NCI-H1436 treated with DMSO at 0.1 percent for 48 hours (cell line): ENCODE measurements around the gene SMARCB1.

Experiments
- DNase-seq: peaks from one replicate; lab custom pipeline; 2025; lab: John Stamatoyannopoulos, UW

Gene SMARCB1

GRCh38 chr22:23831781-23832180, 45.0 kb downstream of the SMARCB1 start:
- no peak for DNase-seq

GRCh38 chr22:23832226-23833016, 45.7 kb downstream of the SMARCB1 start:
- no peak for DNase-seq

- no peak for DNase-seq
Measured at GRCh38 chr22:23833017-23833751, 46.4 kb downstream of the SMARCB1 start.

DNA sequence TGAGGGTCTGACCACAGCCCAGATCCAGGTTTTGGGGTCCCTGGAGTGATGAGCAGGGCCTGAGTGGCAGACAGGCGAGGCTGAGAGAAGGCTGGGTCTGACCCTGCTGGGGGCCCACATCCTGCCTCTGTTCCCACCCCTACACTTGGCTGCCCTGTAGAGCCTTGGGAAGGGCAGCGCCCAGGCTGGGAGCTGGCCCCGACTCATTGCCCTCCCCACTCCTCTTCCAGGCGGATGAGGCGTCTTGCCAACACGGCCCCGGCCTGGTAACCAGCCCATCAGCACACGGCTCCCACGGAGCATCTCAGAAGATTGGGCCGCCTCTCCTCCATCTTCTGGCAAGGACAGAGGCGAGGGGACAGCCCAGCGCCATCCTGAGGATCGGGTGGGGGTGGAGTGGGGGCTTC, 47.1 kb downstream of the SMARCB1 start:
- DNase-seq = no peak

DNA sequence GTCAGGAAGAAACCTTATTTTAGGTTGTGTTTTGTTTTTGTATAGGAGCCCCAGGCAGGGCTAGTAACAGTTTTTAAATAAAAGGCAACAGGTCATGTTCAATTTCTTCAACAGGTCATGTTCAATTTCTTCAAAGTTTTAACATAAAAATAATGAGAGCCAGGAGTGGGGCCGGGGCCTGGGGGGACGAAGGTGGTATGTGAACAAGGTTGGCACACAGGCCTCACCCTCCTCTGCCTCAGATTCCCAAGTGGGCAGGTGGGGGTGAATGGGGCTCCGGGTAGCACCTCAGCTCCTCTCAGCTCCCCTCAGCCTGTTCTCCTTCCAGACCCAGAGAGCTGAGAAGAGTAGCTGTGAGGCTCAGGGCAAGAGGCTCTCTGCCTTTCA, 47.6 kb downstream of the SMARCB1 start:
- no peak for DNase-seq

- no peak for DNase-seq
Measured at GRCh38 chr22:23834793-23835483, 48.2 kb downstream of the SMARCB1 start.

DNA sequence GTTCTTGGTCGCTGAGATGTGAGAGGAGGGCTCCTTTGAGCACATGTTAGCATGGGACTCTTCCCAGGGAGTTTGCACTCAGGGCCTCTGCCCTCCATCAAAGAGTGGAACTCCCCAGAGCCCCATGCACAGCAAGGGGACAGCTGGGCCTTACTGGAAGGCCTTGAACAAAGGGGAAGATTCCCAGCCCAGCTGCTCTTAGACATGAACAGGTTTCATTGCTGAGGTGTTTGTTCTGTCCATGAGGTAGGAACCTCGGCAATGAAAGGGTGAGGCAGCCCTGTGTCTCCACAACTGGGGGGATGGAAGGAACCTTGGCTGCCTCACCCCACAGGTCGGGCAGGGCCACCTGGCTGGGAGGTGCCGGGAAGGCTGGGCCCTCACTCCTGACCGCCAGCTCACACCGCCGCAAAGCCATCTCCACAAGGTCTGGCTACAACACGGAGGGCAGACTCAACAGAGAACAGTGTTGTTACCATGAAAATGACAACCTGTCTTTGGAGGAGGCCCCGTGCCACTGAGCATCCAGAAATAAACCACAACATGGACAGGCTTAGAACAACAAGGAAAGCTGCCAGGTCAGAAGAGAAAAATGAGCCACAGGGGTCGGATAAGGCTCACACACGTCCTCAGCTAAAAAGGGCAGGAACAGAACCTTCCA, 48.8 kb downstream of the SMARCB1 start:
- DNase-seq = no peak

GRCh38 chr22:23836281-23836680, 49.5 kb downstream of the SMARCB1 start:
- no peak for DNase-seq

DNA sequence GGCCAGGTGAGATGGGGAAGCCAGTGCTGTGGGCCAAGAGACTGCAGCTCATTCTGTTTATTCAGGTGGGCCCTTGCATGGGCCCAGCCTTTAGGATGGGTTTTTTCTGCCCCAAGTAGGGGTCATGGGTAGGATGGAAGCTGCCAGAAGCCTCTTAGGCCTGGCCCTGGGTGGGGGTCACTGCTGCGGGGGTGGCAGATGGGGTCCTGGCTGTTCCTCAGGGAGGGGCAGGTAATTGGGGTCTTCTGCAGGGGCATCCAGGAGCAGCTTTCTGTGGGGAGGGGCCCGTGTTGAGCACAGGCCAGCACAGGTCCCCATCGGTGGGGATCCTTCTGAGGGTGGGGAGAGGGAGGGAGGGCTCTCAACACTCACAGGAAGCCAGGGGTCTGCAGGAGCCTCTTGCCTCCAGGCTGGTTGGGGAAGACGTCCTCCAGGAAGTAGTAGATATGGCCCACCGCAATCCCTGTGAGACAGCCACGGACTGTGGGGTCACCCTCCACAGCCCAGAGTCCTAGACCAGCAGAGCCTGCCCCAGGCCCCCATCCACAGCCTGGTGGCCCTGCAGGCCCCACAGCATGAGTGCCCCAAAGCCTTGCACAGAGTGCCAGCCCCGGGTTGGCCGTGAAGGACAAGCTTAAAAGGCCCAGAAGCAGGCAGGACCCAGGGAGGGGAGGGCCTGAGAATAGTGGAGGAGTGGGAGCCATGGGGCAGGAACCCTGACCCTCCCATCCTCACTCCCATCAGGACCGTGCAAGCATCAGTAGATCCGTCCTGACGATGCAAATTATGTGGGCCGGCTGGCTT, 50.1 kb downstream of the SMARCB1 start:
- no peak for DNase-seq

DNA sequence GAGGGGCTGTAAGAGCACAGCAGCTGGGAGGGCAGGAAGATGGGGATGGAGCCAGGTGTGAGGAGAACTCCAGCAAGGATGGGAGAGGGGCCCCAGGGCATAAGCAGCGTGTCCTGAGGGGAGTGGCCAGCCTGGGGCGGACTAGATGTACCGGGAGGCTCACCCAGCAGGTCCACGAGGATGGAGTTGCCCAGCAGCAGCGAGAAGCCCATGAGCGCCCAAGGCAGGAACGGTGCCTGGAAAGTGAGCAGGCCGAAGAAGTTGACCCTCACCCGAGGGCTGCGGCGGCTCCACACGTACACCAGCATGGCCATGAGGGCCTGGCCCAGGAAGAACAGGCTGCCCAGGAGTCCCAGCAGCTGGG, 50.7 kb downstream of the SMARCB1 start:
- no peak for DNase-seq

GRCh38 chr22:23837911-23838680, 51.3 kb downstream of the SMARCB1 start:
- no peak for DNase-seq

DNA sequence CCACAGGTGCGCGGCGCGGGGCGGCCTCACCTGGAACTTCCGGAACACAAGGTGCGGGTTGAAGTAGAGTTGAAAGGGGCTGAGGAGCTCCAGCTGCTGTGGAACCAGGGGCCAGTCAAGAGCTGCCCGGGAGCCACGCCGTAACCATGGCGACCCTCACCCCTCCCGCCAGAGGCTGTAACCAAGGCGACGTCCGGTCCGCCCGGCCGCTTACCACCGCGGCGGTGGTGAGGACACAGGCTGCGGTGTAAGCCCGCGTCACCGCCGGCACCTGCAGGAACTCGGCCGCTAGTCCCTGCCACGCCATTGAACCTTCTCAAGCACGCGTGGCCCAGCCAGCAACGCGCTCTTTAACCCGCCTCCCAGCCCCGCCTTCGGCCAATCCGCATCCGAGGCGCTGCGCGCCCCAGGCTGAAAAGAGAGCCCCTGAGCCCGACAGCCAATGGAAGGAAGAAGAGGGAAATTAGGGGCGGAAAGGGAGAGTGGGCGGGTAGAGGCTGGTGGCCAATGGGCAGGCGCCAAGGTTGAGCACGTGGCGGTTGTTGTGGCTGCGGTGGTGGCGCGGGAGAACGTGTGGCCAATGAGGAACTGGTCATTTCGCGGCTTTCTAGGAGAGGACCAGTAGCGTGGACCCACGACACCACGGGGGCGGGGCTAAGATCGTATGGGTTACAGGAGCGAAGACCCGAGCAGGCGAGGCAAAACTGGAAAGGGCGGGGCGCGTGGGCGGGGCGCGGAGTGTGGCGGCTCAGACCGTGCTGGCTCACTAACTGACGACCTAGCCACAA, 52.1 kb downstream of the SMARCB1 start, which contains the start of gene DERL3:
Gene DERL3, minus strand, starts transcription at position 326 of the 788 bp plus-strand sequence. Its CDS starts 19 bp downstream, at position 307.
- DNase-seq = peak; percentile 90

- DNase-seq = no peak
Measured at GRCh38 chr22:23840026-23840425, 53.3 kb downstream of the SMARCB1 start.

- DNase-seq = no peak
Measured at GRCh38 chr22:23841292-23841691, 54.5 kb downstream of the SMARCB1 start.

GRCh38 chr22:23841736-23842445, 55.1 kb downstream of the SMARCB1 start:
- no peak for DNase-seq

GRCh38 chr22:23842599-23842998, 55.8 kb downstream of the SMARCB1 start:
- DNase-seq = no peak

DNA sequence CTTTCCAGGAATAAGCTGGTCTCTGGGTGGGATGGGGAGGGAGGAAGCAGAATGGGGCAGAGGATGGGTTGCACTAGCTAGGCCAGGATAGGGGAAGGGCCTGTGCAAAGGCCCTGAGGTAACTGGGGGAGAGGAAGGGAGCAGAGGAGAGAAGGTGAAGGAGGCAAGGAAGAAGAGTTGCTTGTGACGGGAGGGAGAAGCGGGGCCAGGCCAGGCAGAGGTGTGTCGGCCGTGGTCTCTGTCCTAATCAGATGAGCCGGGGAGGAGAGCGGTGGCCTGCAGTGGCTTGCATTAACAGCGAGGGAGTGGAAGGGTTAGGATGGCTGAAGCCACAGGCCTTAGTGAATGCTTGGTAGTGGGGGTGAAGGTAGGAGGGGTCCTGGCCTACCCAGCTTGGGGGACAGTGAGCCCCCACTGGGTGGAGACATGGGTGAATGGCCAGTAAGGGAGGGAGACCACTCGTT, 58.0 kb downstream of the SMARCB1 start:
- DNase-seq = no peak

- no peak for DNase-seq
Measured at GRCh38 chr22:23845265-23846080, 58.7 kb downstream of the SMARCB1 start.
